AG09319 (cell line): ENCODE results near the gene KLHL29.

Source experiments
- DNase-seq: peaks from one replicate; pipeline ENCODE4 v3.0.0-alpha.2; 2010; ENCODE audit warnings: low read depth; ENCODE audit errors: extremely low read depth
- CTCF ChIP-seq: IDR thresholded peaks from 2 replicates; pipeline ENCODE4 v1.5.1; 2011; ENCODE audit warnings: low read depth, mild to moderate bottlenecking, inconsistent platforms, low read length, moderate library complexity

The KLHL29 gene

DNA sequence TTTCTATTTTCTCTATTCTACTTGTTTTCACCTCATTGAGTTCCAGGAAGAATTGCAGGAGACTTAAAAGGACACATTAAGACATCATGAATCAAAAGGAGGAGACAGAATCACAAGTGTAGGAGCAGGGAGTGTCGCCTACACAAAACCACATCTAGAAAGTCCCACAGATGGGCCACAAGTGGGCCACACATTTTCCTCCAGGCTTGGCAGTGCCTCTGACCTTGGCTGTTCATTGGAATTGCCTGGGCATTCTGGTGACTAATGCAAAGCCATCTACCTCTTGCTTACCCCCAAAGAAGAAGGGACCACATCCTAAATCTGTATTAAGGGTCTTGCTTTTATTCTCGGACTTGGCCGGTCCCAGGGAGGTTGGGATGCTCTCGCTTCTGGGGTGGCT, 103.6 kb downstream of the KLHL29 start:
- DNase-seq, result no peak
- TF ChIP-seq CTCF, result no peak

- DNase-seq, result no peak
- TF ChIP-seq CTCF, result no peak
Observed at GRCh38 chr2:23489471-23490322, 104.7 kb downstream of the KLHL29 start.

DNA sequence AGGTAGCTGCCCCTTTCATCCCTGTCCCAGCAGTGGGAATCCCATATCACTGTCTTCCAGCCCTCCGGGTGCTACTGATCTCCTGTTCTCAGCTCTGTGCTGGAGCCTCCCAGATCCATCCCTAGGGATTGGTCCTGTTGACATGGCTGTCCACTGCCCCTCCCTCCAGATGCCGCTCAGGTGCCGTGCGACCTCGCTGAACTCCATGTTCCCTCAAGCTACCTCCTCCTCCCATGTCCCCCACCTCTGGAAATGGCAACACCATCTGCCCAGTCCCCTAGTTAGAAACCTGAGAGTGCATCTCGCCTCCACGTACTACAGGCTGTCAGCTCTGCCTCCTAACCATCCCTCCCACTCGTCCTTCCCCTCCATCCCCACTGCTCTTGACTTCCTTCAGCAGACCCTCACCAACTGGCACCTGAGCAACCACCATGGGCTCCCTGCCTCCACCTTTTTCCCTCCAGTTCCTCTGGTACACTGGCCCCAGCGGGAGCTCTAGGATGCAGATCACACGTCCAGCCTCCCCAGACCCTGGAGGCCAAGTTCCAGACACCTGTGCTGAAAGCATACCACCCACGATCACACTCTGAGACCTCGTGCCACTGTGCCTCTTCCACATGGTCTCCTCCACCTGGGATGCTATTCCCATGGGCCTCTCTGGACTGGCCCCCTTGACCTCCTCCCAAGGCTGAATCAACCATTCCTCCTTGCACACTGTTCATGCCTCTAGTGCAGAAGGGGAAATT, 106.8 kb downstream of the KLHL29 start:
- DNase-seq, result no peak
- TF ChIP-seq CTCF, result no peak

DNA sequence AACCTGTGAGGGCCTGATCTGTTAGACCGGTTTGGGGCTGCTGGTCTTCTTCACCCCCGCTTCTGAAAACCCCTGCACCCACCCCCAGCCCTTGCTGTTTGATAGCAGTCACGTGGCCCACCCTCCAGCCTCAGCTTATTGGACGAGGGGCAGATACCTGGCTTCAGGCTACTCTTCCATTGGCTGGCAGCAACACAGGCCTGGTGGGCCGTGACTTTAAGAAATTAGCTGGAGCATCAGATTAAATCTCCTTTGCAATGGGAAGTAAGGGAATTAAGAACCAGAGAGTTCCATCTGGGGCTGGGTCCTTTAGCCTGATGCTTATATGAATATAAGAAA, 107.3 kb downstream of the KLHL29 start:
- DNase-seq, result no peak
- TF ChIP-seq CTCF, result no peak

GRCh38 chr2:23492921-23493320, 107.9 kb downstream of the KLHL29 start:
- no peak for TF ChIP-seq CTCF
- no peak for DNase-seq

- DNase-seq, result no peak
- TF ChIP-seq CTCF, result no peak
Observed at GRCh38 chr2:23493846-23494245, 108.9 kb downstream of the KLHL29 start.

DNA sequence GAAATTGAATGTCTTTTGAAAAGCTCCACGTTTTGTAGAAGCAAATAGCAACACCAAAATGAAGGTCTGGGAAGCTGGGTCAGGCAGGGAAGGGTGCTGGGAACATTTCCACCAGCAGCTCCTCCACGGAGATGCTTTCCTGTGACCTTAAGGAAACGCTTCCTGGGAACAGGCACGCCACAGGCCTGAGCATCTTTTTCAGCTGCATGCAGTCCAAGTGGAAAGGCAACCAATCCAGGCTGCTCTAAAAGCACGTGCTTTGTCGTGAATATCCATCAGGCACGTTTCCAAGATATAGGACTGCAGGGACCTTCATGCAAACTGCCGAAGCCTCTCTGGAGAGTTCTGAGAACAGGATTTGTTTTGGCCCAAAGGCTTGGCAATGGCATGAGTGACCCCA, 109.3 kb downstream of the KLHL29 start:
- no peak for TF ChIP-seq CTCF

More for the DNA sequence above, 109.3 kb downstream of the KLHL29 start:
- DNase-seq, result no peak
